Measurements from ENCODE around the gene ADPRHL1.

GRCh38 chr13:113371061-113371460, 82.2 kb downstream of the ADPRHL1 start:
- TF ChIP-seq, protein P1, sequence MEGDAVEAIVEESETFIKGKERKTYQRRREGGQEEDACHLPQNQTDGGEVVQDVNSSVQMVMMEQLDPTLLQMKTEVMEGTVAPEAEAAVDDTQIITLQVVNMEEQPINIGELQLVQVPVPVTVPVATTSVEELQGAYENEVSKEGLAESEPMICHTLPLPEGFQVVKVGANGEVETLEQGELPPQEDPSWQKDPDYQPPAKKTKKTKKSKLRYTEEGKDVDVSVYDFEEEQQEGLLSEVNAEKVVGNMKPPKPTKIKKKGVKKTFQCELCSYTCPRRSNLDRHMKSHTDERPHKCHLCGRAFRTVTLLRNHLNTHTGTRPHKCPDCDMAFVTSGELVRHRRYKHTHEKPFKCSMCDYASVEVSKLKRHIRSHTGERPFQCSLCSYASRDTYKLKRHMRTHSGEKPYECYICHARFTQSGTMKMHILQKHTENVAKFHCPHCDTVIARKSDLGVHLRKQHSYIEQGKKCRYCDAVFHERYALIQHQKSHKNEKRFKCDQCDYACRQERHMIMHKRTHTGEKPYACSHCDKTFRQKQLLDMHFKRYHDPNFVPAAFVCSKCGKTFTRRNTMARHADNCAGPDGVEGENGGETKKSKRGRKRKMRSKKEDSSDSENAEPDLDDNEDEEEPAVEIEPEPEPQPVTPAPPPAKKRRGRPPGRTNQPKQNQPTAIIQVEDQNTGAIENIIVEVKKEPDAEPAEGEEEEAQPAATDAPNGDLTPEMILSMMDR (IDR thresholded peaks at IDR 0.05; ENCODE audit: low read length): no peak
- no peak for TF ChIP-seq EZH2 (IDR thresholded peaks at IDR 0.05; ENCODE audit: borderline replicate concordance, low read length)
